Nephron progenitor cell (in vitro differentiated cells): Measurements from ENCODE around the gene ANKUB1.
"Not testable (repeated sequence)": the region's sequence is repeated elsewhere in the genome, so short reads cannot be mapped to it uniquely, and the experiment has no call there.

Experiments
- DNase-seq: peaks from one replicate; pipeline ENCODE4 v3.0.0; 2021
- H3K27ac Mint-ChIP-seq: 2 replicates; pipeline ENCODE4 v1.8.0; 2021; ENCODE audit warnings: mild to moderate bottlenecking, moderate library complexity, mixed read lengths
- H3K27me3 Mint-ChIP-seq: 2 replicates; pipeline ENCODE4 v1.8.0; 2021; ENCODE audit warnings: mild to moderate bottlenecking, low read depth, mixed read lengths; ENCODE audit not compliant: poor library complexity
- H3K36me3 Mint-ChIP-seq: 2 replicates; pipeline ENCODE4 v1.8.0; 2021; ENCODE audit warnings: low read depth, mixed read lengths
- H3K4me1 Mint-ChIP-seq: 2 replicates; pipeline ENCODE4 v1.8.0; 2021; ENCODE audit warnings: mixed read lengths
- H3K4me3 Mint-ChIP-seq: 2 replicates; pipeline ENCODE4 v1.8.0; 2021; ENCODE audit warnings: mild to moderate bottlenecking, moderate library complexity, mixed read lengths
- H3K9me3 Mint-ChIP-seq: 2 replicates; pipeline ENCODE4 v1.8.0; 2021; ENCODE audit warnings: mild to moderate bottlenecking, moderate library complexity, mixed read lengths
- CTCF ChIP-seq: fragments of 200-600 bp; sonication (generic); IDR thresholded peaks from 2 replicates; pipeline ENCODE4 v1.5.0; 2021; ENCODE audit warnings: antibody characterized with exemption

The ANKUB1 gene

GRCh38 chr3:149792452-149793270, at the start of gene ANKUB1:
Gene ANKUB1 (minus strand): TSS chr3:149792554. CDS start chr3:149792366, 188 bp downstream.
- Mint-ChIP-seq H3K36me3 (no peaks in the 10 kb centered on the region), H3K9me3 (no peaks in the 10 kb centered on the region), H3K27ac (no peak within 1 kb of the TSS), H3K4me3 (no peak within 1 kb of the TSS), H3K4me1 (no peaks in the 10 kb centered on the region), H3K27me3 (peaks cover 16% of the 10 kb centered on the region)
- TF ChIP-seq CTCF, result no peak
- no peak for DNase-seq

DNA sequence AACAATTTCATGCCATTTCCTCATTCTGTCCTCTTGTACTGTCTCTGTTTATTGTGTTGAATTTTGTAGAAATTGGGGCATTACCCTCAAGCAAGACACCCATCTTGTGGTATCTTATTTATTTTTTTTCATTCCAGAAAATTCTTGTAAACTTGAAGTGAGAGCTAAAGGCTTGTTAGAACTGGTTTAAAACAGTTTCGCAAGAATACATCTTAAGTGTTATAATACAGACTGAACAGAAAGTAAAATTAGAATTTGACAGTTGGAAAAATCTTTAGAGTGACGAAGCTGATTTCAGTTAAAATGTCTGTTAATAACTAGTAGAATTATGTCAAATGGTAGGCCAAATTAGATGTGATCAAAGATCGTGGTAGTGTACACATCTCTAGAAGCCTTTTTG, 47.5 kb upstream of the ANKUB1 start:
- Mint-ChIP-seq H3K9me3 (peaks cover 44% of the 10 kb centered on the region), H3K27ac (no peak overlapping the region), H3K4me3 (no peak overlapping the region), H3K36me3 (peaks cover 50% of the 10 kb centered on the region), H3K4me1 (peaks cover 6% of the 10 kb centered on the region), H3K27me3 (peaks cover 6% of the 10 kb centered on the region)
- DNase-seq, result no peak
- no peak for TF ChIP-seq CTCF

DNA sequence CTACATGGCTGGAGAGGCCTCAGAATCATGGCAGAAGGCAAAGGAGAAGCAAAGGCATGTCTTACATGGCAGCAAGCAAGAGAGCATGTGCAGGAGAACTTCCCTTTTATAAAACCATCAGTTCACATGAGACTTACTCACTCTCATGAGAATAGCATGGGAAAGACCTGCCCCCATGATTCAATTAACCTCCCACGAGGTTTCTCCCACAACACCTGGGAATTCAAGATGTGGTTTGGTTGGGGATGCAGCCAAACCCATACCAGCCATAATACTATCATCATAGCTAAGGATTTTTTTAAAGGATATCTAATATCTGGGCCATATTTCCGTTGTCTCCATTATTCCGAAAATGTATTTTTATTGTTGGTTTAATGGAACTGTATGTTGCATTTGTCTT, 47.1 kb upstream of the ANKUB1 start:
- not testable (repeated sequence) for H3K27ac Mint-ChIP-seq, H3K4me3 Mint-ChIP-seq, H3K4me1 Mint-ChIP-seq, H3K27me3 Mint-ChIP-seq, DNase-seq
- Mint-ChIP-seq H3K36me3 (peaks cover 54% of the 10 kb centered on the region), H3K9me3 (peaks cover 48% of the 10 kb centered on the region)

DNA sequence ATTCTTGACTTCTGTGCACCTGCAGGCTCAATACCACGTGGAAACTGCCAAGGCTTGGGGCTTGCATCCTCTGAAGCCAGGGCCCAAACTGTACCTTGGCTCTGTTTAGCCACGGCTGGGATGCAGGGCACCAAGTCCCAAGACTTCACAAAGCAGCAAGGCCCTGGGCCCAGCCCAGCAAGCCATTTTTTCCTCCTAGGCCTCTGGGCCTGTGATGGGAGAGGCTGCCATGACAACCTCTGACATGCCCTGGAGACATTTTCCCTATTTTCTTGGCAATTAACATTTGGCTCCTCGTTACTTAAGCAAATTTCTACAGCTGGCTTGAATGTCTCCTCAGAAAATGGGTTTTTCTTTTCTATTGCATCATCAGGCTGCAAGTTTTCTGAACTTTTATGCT, 46.1 kb upstream of the ANKUB1 start:
- Mint-ChIP-seq H3K36me3 (peaks cover 64% of the 10 kb centered on the region), H3K9me3 (peaks cover 58% of the 10 kb centered on the region)
- not testable (repeated sequence) for H3K4me3 Mint-ChIP-seq, DNase-seq, H3K27ac Mint-ChIP-seq, H3K27me3 Mint-ChIP-seq, H3K4me1 Mint-ChIP-seq

GRCh38 chr3:149833241-149833640, 40.9 kb upstream of the ANKUB1 start:
- no peak overlapping the region for H3K27ac Mint-ChIP-seq
- H3K36me3 Mint-ChIP-seq, result peaks cover 86% of the 10 kb centered on the region
- no peak for TF ChIP-seq CTCF
- H3K27me3 Mint-ChIP-seq, result peaks cover 6% of the 10 kb centered on the region
- no peaks in the 10 kb centered on the region for H3K4me1 Mint-ChIP-seq
- H3K9me3 Mint-ChIP-seq, result peaks cover 90% of the 10 kb centered on the region
- no peak overlapping the region for H3K4me3 Mint-ChIP-seq
- no peak for DNase-seq

- peaks cover 83% of the 10 kb centered on the region for H3K9me3 Mint-ChIP-seq
- no peak for DNase-seq
- no peak overlapping the region for H3K27ac Mint-ChIP-seq
- peaks cover 6% of the 10 kb centered on the region for H3K27me3 Mint-ChIP-seq
- no peak for TF ChIP-seq CTCF
- no peak overlapping the region for H3K4me3 Mint-ChIP-seq
- H3K36me3 Mint-ChIP-seq, result peaks cover 74% of the 10 kb centered on the region
- H3K4me1 Mint-ChIP-seq, result no peaks in the 10 kb centered on the region
Observed at GRCh38 chr3:149832086-149832485, 39.7 kb upstream of the ANKUB1 start.

GRCh38 chr3:149831321-149831720, 39.0 kb upstream of the ANKUB1 start:
- peaks cover 67% of the 10 kb centered on the region for H3K36me3 Mint-ChIP-seq
- peaks cover 75% of the 10 kb centered on the region for H3K9me3 Mint-ChIP-seq
- H3K4me1 Mint-ChIP-seq, result no peaks in the 10 kb centered on the region
- no peak for TF ChIP-seq CTCF
- DNase-seq, result no peak
- no peak overlapping the region for H3K27ac Mint-ChIP-seq
- H3K4me3 Mint-ChIP-seq, result no peak overlapping the region
- H3K27me3 Mint-ChIP-seq, result peaks cover 6% of the 10 kb centered on the region
